Pancreas (tissue), 10 donors: ENCODE results near the gene SIRT6. TPM values are rescaled to one million over a fixed set of nuclear protein-coding genes. Genes with fewer than 3 reads are reported as not detected.
A peak's percentile ranks its signal among the peaks of the same experiment; 100 is the strongest.
"Not testable (repeated sequence)": the region's sequence is repeated elsewhere in the genome, so short reads cannot be mapped to it uniquely, and the experiment has no call there.

Source experiments
- ATAC-seq, 4 donors: fragments of 200-7000 bp; cut with Tn5 transposase; one replicate each; pipeline versions ENCODE4 v1.8.0 to v1.9.1; 2020; ENCODE audit warnings: mild to moderate bottlenecking in 4 of 4, moderate library complexity in 4 of 4
- DNase-seq, 6 donors: peaks; one replicate each; pipeline ENCODE4 v3.0.0-alpha.2; 2020
- FAIRE-seq: peaks from 2 replicates; lab custom pipeline; 2012; peaks lifted over from hg19 to GRCh38; lab: Jason Lieb, UNC
- H3K27ac ChIP-seq, 4 donors: fragments of 200-600 bp; sonication (generic); 1 replicate in 3 of 4; 2 replicates in 1 of 4; pipeline versions ENCODE4 v1.5.0 to v1.8.0; 2020
- H3K27me3 ChIP-seq, 4 donors: fragments of 200-600 bp; one replicate each; pipeline ENCODE4 v1.8.0; 2021
- H3K36me3 ChIP-seq, 3 donors: fragments of 200-600 bp; sonication (generic) in 1 of 3; one replicate each; pipeline versions ENCODE4 v1.5.0 to v1.8.0; 2020 to 2021
- H3K4me1 ChIP-seq, 3 donors: fragments of 200-600 bp; one replicate each; pipeline ENCODE4 v1.8.0; 2021
- H3K4me3 ChIP-seq, 4 donors: fragments of 200-600 bp; sonication (generic) in 2 of 4; one replicate each; pipeline versions ENCODE4 v1.5.0 to v1.8.0; 2020 to 2021
- H3K9me3 ChIP-seq, 4 donors: fragments of 200-600 bp; one replicate each; pipeline ENCODE4 v1.8.0; 2021
- CTCF ChIP-seq, 4 donors: fragments of 200-600 bp; sonication (generic) in 3 of 4; IDR thresholded peaks; one replicate each; pipeline versions ENCODE4 v1.5.0 to v1.8.0; 2021; ENCODE audit warnings: antibody characterized with exemption in 4 of 4
- WGBS, 2 donors: extraction: QIAGEN DNeasy Blood & Tissue Kit; methylation state at CpG; one replicate each; pipeline ENCODE4 v1.1.7; 2013; 5-methylcytosine and 5-hydroxymethylcytosine counted together
- intact Hi-C, 3 donors: fragments of 100-400 bp; cut with DNase I; formaldehyde crosslinking; loops; one replicate each; pipeline versions ENCODE4 v1.11.1 to v1.14.2; 2022
- polyA plus RNA-seq, 2 donors: library from polyadenylated mRNA; stranded (reverse); fragments of 200-250 nt; gene quantifications; one replicate each; pipeline ENCODE4 v1.2.3, GENCODE V29; 2013
- total RNA-seq, 6 donors: library from RNA; stranded (reverse); fragmentation: NEBNext Ultra II Directional in 4 of 6; extraction: Animal tissue kit (Norgen Biotek cat#: 25700) in 4 of 6; gene quantifications; one replicate each; pipeline versions ENCODE4 v1.2.1 to v1.2.4, GENCODE V29; 2021 to 2023
- donor health status: healthy with polysubstance abuse.
- donor health status: DM: no; HTN: no; CAD: no; lungs with moderate emphysema.
- donor health status: DM: no; HTN: no; CAD: no.
- donor health status: control.
- donor health status: control.
- donor health status: Bipolar disorder and iron deficiency.
- donor health status: DM: yes; HTN: yes; CAD: no.
- donor health status: DM: no; HTN: no; CAD: no.
- donor health status: DM: no; HTN: no; CAD: no.
- donor health status: DM: yes; HTN: yes; CAD: no.

Gene SIRT6
- total and polyA plus RNA-seq, 8 donors = 10.9 to 47.4 (median 14.9) TPM

GRCh38 chr19:4144666-4145249 is 37.6 kb downstream of the SIRT6 start:
- DNase-seq (no peak), ATAC-seq (no peak), FAIRE-seq (no peak)
- no peaks in the 10 kb centered on the region for H3K4me1 ChIP-seq
- H3K27ac ChIP-seq = no peak overlapping the region
- no peaks in the 10 kb centered on the region for H3K36me3 ChIP-seq
- no peak overlapping the region for H3K4me3 ChIP-seq
- no peak for TF ChIP-seq CTCF (IDR thresholded peaks at IDR 0.05)
- intact Hi-C loops = no loop called here
- WGBS, 2 donors = 41 to 42% methylated on average over 7 of the region's 7 CpGs
- no peaks in the 10 kb centered on the region for H3K27me3 ChIP-seq
- no peaks in the 10 kb centered on the region for H3K9me3 ChIP-seq

- H3K4me1 ChIP-seq, H3K36me3 ChIP-seq, ATAC-seq, FAIRE-seq, H3K4me3 ChIP-seq, H3K27ac ChIP-seq, DNase-seq, H3K27me3 ChIP-seq, intact Hi-C loops, H3K9me3 ChIP-seq: not testable (repeated sequence)
- 76 to 81% methylated on average over 1 of the region's 1 CpG for WGBS, 2 donors
Observed at GRCh38 chr19:4142916-4143315, 39.4 kb downstream of the SIRT6 start.

- Histone ChIP-seq H3K27ac (no peak overlapping the region), H3K4me1 (no peaks in the 10 kb centered on the region), H3K4me3 (no peak overlapping the region), H3K36me3 (no peaks in the 10 kb centered on the region), H3K27me3 (no peaks in the 10 kb centered on the region), H3K9me3 (no peaks in the 10 kb centered on the region)
- TF ChIP-seq CTCF (IDR thresholded peaks at IDR 0.05) = peak in 3 of 4 donors; percentile 23 to 37 (median 24)
- intact Hi-C loops = no loop called here
- DNase-seq (peak in 2 of 6 donors; percentile 34 to 61), ATAC-seq (peak; percentile 93 to 98 (median 96)), FAIRE-seq (no peak)
- 20 to 22% methylated on average over 12 of the region's 12 CpGs for WGBS, 2 donors
Observed at GRCh38 chr19:4140237-4140711, 42.1 kb downstream of the SIRT6 start.

GRCh38 chr19:4139614-4140236 is 42.6 kb downstream of the SIRT6 start:
- no peaks in the 10 kb centered on the region for H3K36me3 ChIP-seq
- no peak for FAIRE-seq
- ATAC-seq = peak; percentile 83 to 97 (median 94)
- peak; percentile 63 to 74 (median 69) for TF ChIP-seq CTCF (IDR thresholded peaks at IDR 0.05)
- H3K4me1 ChIP-seq = no peaks in the 10 kb centered on the region
- H3K27me3 ChIP-seq = no peaks in the 10 kb centered on the region
- no peaks in the 10 kb centered on the region for H3K9me3 ChIP-seq
- 25 to 28% methylated on average over 14 of the region's 14 CpGs for WGBS, 2 donors
- peak; percentile 61 to 94 (median 82) for DNase-seq
- H3K27ac ChIP-seq = no peak overlapping the region
- intact Hi-C loops = no loop called here
- H3K4me3 ChIP-seq = no peak overlapping the region

- Histone ChIP-seq H3K27ac (no peak overlapping the region), H3K4me1 (no peaks in the 10 kb centered on the region), H3K36me3 (no peaks in the 10 kb centered on the region), H3K4me3 (no peak overlapping the region), H3K9me3 (no peaks in the 10 kb centered on the region), H3K27me3 (no peaks in the 10 kb centered on the region)
- no peak for DNase-seq
- TF ChIP-seq CTCF (IDR thresholded peaks at IDR 0.05) = no peak
- WGBS, 2 donors = 63 to 77% methylated on average over 5 of the region's 5 CpGs
- intact Hi-C loops = no loop called here
- ATAC-seq = no peak
- no peak for FAIRE-seq
Observed at GRCh38 chr19:4138445-4138844, 43.9 kb downstream of the SIRT6 start.
